Inflammatory macrophage (primary cell): ENCODE measurements around the gene GATA2.

ENCODE experiments used
- DNase-seq, 2 donors: peaks; one replicate each; pipeline ENCODE4 v3.0.0-alpha.2; 2020 to 2022

GATA2 gene

GRCh38 chr3:128501431-128501830 lies 8.4 kb upstream of the GATA2 start:
- DNase-seq = no peak

GRCh38 chr3:128500556-128500955 lies 7.6 kb upstream of the GATA2 start:
- no peak for DNase-seq

GRCh38 chr3:128499724-128500275 lies 6.8 kb upstream of the GATA2 start:
- DNase-seq = no peak

- DNase-seq = no peak
Measured at GRCh38 chr3:128498901-128499530, 6.0 kb upstream of the GATA2 start.

GRCh38 chr3:128498127-128498626 lies 5.2 kb upstream of the GATA2 start:
- DNase-seq = no peak

- peak; percentile 41 to 58 for DNase-seq
Measured at GRCh38 chr3:128497305-128498126, 4.5 kb upstream of the GATA2 start.

GRCh38 chr3:128496602-128497304 lies 3.8 kb upstream of the GATA2 start:
- DNase-seq = no peak

GRCh38 chr3:128496019-128496601 lies 3.1 kb upstream of the GATA2 start:
- no peak for DNase-seq

GRCh38 chr3:128495435-128495970 lies 2.5 kb upstream of the GATA2 start:
- DNase-seq = no peak

- no peak for DNase-seq
Measured at GRCh38 chr3:128494367-128494650, 1.3 kb upstream of the GATA2 start.

GRCh38 chr3:128493570-128494366 lies 767 bp upstream of the GATA2 start:
- no peak for DNase-seq

- no peak for DNase-seq
Measured at GRCh38 chr3:128491941-128492670, 895 bp downstream of the GATA2 start.

- peak in 1 of 2 donors; percentile 5 for DNase-seq
Measured at GRCh38 chr3:128491691-128491940, 1.4 kb downstream of the GATA2 start.

- no peak for DNase-seq
Measured at GRCh38 chr3:128490915-128491690, 1.9 kb downstream of the GATA2 start.

- DNase-seq = no peak
Measured at GRCh38 chr3:128490650-128490914, 2.4 kb downstream of the GATA2 start.

GRCh38 chr3:128489927-128490649 lies 2.9 kb downstream of the GATA2 start:
- peak; percentile 18 to 41 for DNase-seq

GRCh38 chr3:128489674-128489926 lies 3.4 kb downstream of the GATA2 start:
- no peak for DNase-seq

- DNase-seq = no peak
Measured at GRCh38 chr3:128488991-128489673, 3.9 kb downstream of the GATA2 start.

GRCh38 chr3:128488636-128488990 lies 4.4 kb downstream of the GATA2 start:
- no peak for DNase-seq
